Neutrophil (primary cell): Measurements from ENCODE around the gene MAOB.

Source experiments
- H3K27ac ChIP-seq: fragments of 200-600 bp; sonication (generic); 2 replicates; pipeline ENCODE4 v1.5.1; 2016; ENCODE audit warnings: mild to moderate bottlenecking, moderate library complexity
- H3K27me3 ChIP-seq: fragments of 200-600 bp; sonication (generic); 2 replicates; pipeline ENCODE4 v1.6.0; 2016; ENCODE audit warnings: mild to moderate bottlenecking
- H3K36me3 ChIP-seq: fragments of 200-600 bp; sonication (generic); 2 replicates; pipeline ENCODE4 v1.5.1; 2017
- H3K4me1 ChIP-seq, 2 experiments: fragments of 200-600 bp in 1 of 2; sonication (generic) in 1 of 2; 1 replicate in 1 of 2; 2 replicates in 1 of 2; pipeline versions ENCODE4 v1.5.1 to v1.6.1; 2013 to 2016; ENCODE audit warnings: low read depth in 1 of 2, low read length in 1 of 2, mild to moderate bottlenecking in 1 of 2, moderate library complexity in 1 of 2; ENCODE audit not compliant: control insufficient read depth in 1 of 2, insufficient read depth in 1 of 2
- H3K4me3 ChIP-seq, 2 experiments: fragments of 200-600 bp in 1 of 2; sonication (generic) in 1 of 2; 1 replicate in 1 of 2; 2 replicates in 1 of 2; pipeline ENCODE4 v1.5.1; 2013 to 2016; ENCODE audit warnings: low read depth in 1 of 2, low read length in 1 of 2, mild to moderate bottlenecking in 1 of 2, moderate library complexity in 1 of 2
- H3K9me3 ChIP-seq: fragments of 200-600 bp; sonication (generic); 2 replicates; pipeline ENCODE4 v1.5.1; 2016
- CTCF ChIP-seq: fragments of 200-600 bp; sonication (generic); IDR thresholded peaks from 2 replicates; pipeline ENCODE4 v1.5.1; 2016; ENCODE audit warnings: antibody characterized with exemption

MAOB gene

GRCh38 chrX:43716696-43717095, 165.6 kb downstream of the MAOB start:
- Histone ChIP-seq H3K4me3 (no peak overlapping the region), H3K4me1 (no peaks in the 10 kb centered on the region), H3K36me3 (no peaks in the 10 kb centered on the region), H3K9me3 (no peaks in the 10 kb centered on the region), H3K27ac (no peak overlapping the region), H3K27me3 (no peaks in the 10 kb centered on the region)
- TF ChIP-seq CTCF: no peak
